ENCODE results near the gene SALL3. TPM values are rescaled to one million over a fixed set of nuclear protein-coding genes. Genes with fewer than 3 reads are reported as not detected.
A peak's percentile ranks its signal among the peaks of the same experiment; 100 is the strongest.

Gene SALL3
- total RNA-seq, 8 experiments from 2014 or later, result 0.05 to 9.2 (median 1.6) TPM; not detected in 1

DNA sequence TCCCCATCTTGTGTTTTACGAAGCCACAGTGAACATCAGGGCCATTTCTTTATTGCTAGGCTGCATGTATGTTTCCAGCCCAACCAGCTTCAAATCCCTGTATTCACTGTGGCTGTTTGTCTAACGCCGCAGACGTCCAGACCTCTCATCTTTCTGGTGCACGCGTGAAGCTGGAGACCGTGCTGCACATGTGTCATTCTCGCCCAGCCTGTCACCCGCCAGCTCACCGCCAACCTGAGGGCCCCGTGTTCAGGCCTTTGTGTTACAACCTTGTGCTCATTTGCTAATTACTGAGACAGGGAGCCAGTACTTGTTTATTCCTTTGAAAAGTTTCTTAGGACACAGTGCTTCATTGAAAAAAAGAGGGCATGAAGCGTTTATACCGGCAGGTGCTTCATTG, 21.4 kb downstream of the SALL3 start:
- in situ Hi-C loops (cut with MboI; ENCODE audit: low pct_unique_long_range_greater_than_20kb in 2 of 9, low sequenced_read_pairs in 9 of 9, unreplicated experiment in 9 of 9), result no loop called here
- no peaks in the 10 kb centered on the region for H3K4me1 ChIP-seq (replicated peaks in 1 of 2)
- no peak overlapping the region for H3K4me3 ChIP-seq
- H3K27ac ChIP-seq, result no peak overlapping the region
- peak in 1 of 8 experiments; percentile 22 for ATAC-seq (replicated peaks in 6 of 8)
- WGBS, 10 experiments, result 0 to 95% (median 82%) methylated on average over 1 to 13 of the region's 13 CpGs; no CpG with 5 or more reads in 2 of the 10 experiments

GRCh38 chr18:79005653-79006052, 26.0 kb downstream of the SALL3 start:
- 60 to 100% (median 96%) methylated on average over 1 to 16 of the region's 28 CpGs; no CpG with 5 or more reads in 5 of the 10 experiments for WGBS, 10 experiments
- H3K4me3 ChIP-seq, result no peak overlapping the region
- no peak overlapping the region for H3K27ac ChIP-seq
- peaks cover 0 to 4% of the 10 kb centered on the region in 2 donors for H3K4me1 ChIP-seq (replicated peaks in 1 of 2)
- in situ Hi-C loops (cut with MboI; ENCODE audit: low pct_unique_long_range_greater_than_20kb in 2 of 9, low sequenced_read_pairs in 9 of 9, unreplicated experiment in 9 of 9), result no loop called here
- no peak for ATAC-seq (replicated peaks in 6 of 8)

DNA sequence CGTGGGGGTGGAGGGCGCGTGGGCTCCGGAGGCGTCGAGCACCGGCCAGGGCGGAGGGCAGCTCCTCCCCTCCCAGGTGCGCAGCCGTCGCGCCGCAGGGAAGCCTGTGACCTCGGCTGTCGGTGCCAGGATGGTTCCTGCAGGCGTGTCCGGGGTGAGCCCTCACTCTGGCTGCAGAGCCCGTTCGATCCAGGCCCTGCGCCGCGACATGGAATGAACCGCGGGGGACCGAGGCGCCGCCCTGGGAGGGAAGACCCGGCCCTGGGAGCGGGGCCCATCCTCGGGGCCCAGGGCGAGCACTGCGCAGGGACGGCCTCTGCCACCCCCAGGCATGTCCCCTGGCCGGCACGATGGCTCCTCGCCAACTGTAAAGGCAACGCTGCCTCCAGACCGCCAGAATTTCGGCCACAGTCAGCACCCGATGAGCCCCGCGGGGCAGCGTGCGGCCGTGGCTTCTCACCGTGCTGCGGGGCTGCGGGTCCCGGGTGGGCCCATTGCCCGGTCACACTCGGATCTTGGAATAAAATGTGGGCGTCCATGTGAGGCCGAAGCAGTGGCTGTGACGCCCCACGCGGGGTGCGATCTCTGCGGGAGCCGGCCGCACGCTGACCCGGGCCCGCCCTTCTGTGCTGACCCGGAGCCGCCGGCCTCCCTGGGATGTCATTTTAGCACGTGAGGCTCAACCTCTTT, 26.6 kb downstream of the SALL3 start:
- no peak for ATAC-seq (replicated peaks in 6 of 8)
- H3K4me1 ChIP-seq (replicated peaks in 1 of 2), result peaks cover 0 to 4% of the 10 kb centered on the region in 2 donors
- in situ Hi-C loops (cut with MboI; ENCODE audit: low pct_unique_long_range_greater_than_20kb in 2 of 9, low sequenced_read_pairs in 9 of 9, unreplicated experiment in 9 of 9), result no loop called here
- WGBS, 10 experiments, result 80 to 100% (median 85%) methylated on average over 2 to 7 of the region's 67 CpGs; no CpG with 5 or more reads in 7 of the 10 experiments
- no peak overlapping the region for H3K4me3 ChIP-seq
- H3K27ac ChIP-seq, result no peak overlapping the region

DNA sequence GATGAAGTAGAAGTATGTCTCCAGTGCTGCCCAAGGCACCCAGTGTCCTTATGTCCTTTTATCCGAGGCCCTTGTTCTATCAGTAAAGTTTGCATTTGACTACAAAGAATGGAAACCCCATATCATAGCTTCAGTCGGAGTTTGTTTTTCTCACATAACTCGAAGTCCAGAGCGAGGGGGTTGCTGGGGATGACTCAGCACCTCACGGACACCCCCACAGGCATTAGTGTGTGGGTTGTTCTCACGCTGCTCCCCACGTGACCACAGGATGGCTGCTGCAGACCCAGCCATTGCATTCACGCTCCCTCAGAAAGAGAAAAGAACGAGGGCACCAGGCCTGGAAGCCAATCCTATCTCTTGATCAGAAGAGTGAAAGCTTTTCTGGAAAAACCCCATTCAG, 27.8 kb downstream of the SALL3 start:
- in situ Hi-C loops (cut with MboI; ENCODE audit: low pct_unique_long_range_greater_than_20kb in 2 of 9, low sequenced_read_pairs in 9 of 9, unreplicated experiment in 9 of 9), result no loop called here
- Histone ChIP-seq H3K4me3 (no peak overlapping the region), H3K27ac (no peak overlapping the region), H3K4me1 (replicated peaks in 1 of 2) (peaks cover 0 to 4% of the 10 kb centered on the region in 2 donors)
- ATAC-seq (replicated peaks in 6 of 8), result no peak
- 20 to 91% (median 75%) methylated on average over 2 to 8 of the region's 9 CpGs; no CpG with 5 or more reads in 2 of the 10 experiments for WGBS, 10 experiments

DNA sequence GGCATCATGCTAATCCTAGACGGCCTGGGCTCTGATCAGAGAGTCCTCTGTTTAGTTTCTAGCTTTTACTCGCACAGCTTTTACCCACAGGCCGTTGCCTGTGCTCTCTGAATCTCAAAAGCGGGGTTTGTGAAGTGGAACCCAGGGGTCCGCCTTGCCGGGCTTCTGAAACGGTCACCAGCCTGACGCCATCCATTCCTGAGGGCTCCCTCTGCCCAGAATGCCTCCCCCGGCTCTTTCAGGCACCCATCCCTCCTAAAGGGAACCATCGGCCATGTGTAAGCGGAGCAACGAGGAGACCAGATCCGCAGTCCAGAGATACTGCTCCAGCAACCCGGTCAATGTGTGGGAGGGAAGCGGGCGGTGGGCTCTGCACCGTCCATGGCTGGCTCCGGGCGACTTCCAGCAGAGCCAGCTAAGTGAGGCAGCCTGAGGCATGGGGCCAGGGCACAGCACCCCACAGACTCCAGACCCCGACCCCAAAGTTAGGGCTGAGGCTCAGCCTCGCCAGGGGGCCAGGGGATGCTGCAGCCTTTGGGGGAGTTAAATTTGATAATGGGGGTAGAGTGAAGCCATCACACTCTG, 28.8 kb downstream of the SALL3 start:
- WGBS, 10 experiments, result 64 to 100% (median 90%) methylated on average over 1 to 12 of the region's 21 CpGs; no CpG with 5 or more reads in 5 of the 10 experiments
- no peak for ATAC-seq (replicated peaks in 6 of 8)
- no peak overlapping the region for H3K27ac ChIP-seq
- peaks cover 0 to 4% of the 10 kb centered on the region in 2 donors for H3K4me1 ChIP-seq (replicated peaks in 1 of 2)
- no peak overlapping the region for H3K4me3 ChIP-seq
- in situ Hi-C loops (cut with MboI; ENCODE audit: low pct_unique_long_range_greater_than_20kb in 2 of 9, low sequenced_read_pairs in 9 of 9, unreplicated experiment in 9 of 9), result no loop called here

GRCh38 chr18:79010802-79011201, 31.2 kb downstream of the SALL3 start:
- in situ Hi-C loops (cut with MboI; ENCODE audit: low pct_unique_long_range_greater_than_20kb in 2 of 9, low sequenced_read_pairs in 9 of 9, unreplicated experiment in 9 of 9), result no loop called here
- no peak overlapping the region for H3K27ac ChIP-seq
- H3K4me3 ChIP-seq, result no peak overlapping the region
- no peak for ATAC-seq (replicated peaks in 6 of 8)
- whole genome bisulfite sequencing, 10 experiments, result 19 to 90% (median 83%) methylated on average over 2 to 8 of the region's 9 CpGs
- H3K4me1 ChIP-seq (replicated peaks in 1 of 2), result peaks cover 0 to 4% of the 10 kb centered on the region in 2 donors

DNA sequence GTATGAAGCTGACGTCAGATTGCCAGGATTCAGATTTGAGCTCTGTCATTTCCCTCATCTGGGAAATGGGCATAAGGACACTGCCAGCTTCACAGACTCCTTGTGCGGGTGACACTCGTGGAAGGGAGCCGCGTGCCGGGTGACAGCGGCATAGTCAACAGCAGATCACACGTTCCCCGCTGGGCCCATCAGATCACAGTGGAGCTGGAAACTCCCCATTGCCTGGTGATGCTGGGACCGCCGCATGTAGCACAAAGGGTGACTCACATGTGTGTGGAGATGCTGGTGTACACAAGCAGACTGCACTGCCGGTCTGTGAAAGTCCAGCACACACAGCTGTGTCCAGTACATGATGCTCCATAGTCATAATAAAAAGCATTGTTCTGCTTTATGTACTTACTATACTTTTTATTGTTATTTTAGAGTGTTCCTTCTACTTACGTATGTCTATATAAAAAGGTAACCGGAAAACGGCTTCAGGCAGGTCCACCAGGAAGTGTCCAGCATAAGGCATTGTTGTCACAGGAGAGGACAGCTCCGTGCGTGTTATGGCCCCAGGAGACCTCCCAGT, 31.8 kb downstream of the SALL3 start:
- H3K4me1 ChIP-seq (replicated peaks in 1 of 2), result peaks cover 0 to 4% of the 10 kb centered on the region in 2 donors
- no peak for ATAC-seq (replicated peaks in 6 of 8)
- WGBS, 10 experiments, result 22 to 100% (median 82%) methylated on average over 3 to 16 of the region's 17 CpGs; no CpG with 5 or more reads in 1 of the 10 experiments
- in situ Hi-C loops (cut with MboI; ENCODE audit: low pct_unique_long_range_greater_than_20kb in 2 of 9, low sequenced_read_pairs in 9 of 9, unreplicated experiment in 9 of 9), result no loop called here
- H3K27ac ChIP-seq, result no peak overlapping the region
- H3K4me3 ChIP-seq, result no peak overlapping the region

DNA sequence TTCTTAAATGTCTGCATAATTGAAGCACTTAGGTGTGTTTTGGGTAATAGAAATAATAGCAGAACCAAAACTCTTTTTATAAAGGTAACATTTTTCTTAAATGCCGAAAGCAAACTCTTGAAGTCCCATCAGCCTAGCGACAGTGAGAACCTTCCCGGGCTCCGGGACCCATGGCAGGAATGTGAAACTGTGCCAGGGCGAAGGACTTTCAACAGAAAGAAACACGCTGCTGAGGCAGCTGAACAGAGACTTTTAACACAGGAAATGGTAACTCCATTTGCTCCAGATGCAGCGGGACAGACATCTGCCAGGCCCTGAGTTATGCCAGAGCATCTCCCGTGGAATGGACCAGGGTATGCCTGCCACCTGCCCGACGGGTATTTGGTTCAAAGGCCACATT, 34.3 kb downstream of the SALL3 start:
- in situ Hi-C loops (cut with MboI; ENCODE audit: low pct_unique_long_range_greater_than_20kb in 2 of 9, low sequenced_read_pairs in 9 of 9, unreplicated experiment in 9 of 9), result no loop called here
- H3K4me3 ChIP-seq, result no peak overlapping the region

DNA sequence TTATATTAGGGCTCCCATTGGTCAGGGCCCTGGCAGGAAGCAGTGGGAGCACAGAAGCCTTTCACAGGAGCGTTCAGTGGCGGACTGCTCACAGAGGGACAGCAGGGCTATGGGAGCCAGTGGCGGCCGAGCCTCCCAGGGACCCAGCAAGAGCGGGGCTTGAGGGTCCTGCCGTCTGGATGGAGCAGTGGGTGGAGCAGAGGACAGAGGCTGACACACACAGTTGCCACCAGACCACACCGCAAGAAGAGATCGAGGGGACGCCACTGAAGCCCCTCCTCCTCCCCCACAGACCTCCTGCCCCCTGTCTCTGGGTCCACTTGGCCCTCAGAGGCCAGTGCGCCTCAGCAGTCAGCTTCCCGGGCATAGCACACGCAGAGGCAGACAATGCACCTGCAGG, 39.3 kb downstream of the SALL3 start:
- ATAC-seq (replicated peaks in 6 of 8), result no peak

More for the DNA sequence above, 34.3 kb downstream of the SALL3 start:
- peaks cover 0 to 4% of the 10 kb centered on the region in 2 donors for H3K4me1 ChIP-seq (replicated peaks in 1 of 2)
- no peak overlapping the region for H3K27ac ChIP-seq
- WGBS, 10 experiments, result 7 to 97% (median 85%) methylated on average over 1 to 9 of the region's 10 CpGs; no CpG with 5 or more reads in 3 of the 10 experiments
- peak in 1 of 8 experiments; percentile 86 for ATAC-seq (replicated peaks in 6 of 8)

GRCh38 chr18:79019881-79020280, 40.3 kb downstream of the SALL3 start:
- no peak for ATAC-seq (replicated peaks in 6 of 8)
- Histone ChIP-seq H3K27ac (no peak overlapping the region), H3K4me3 (no peak overlapping the region), H3K4me1 (replicated peaks in 1 of 2) (no peaks in the 10 kb centered on the region)
- WGBS, 10 experiments, result 44 to 100% (median 61%) methylated on average over 1 to 7 of the region's 7 CpGs; no CpG with 5 or more reads in 4 of the 10 experiments
- in situ Hi-C loops (cut with MboI; ENCODE audit: low pct_unique_long_range_greater_than_20kb in 2 of 9, low sequenced_read_pairs in 9 of 9, unreplicated experiment in 9 of 9), result no loop called here

More for the DNA sequence above, 39.3 kb downstream of the SALL3 start:
- Histone ChIP-seq H3K27ac (no peak overlapping the region), H3K4me3 (no peak overlapping the region), H3K4me1 (replicated peaks in 1 of 2) (no peaks in the 10 kb centered on the region)
- WGBS, 10 experiments, result 75% methylated on average over 4 of the region's 12 CpGs; no CpG with 5 or more reads in 9 of the 10 experiments
- in situ Hi-C loops (cut with MboI; ENCODE audit: low pct_unique_long_range_greater_than_20kb in 2 of 9, low sequenced_read_pairs in 9 of 9, unreplicated experiment in 9 of 9), result no loop called here

- no peak overlapping the region for H3K27ac ChIP-seq
- H3K4me1 ChIP-seq (replicated peaks in 1 of 2), result no peaks in the 10 kb centered on the region
- in situ Hi-C loops (cut with MboI; ENCODE audit: low pct_unique_long_range_greater_than_20kb in 2 of 9, low sequenced_read_pairs in 9 of 9, unreplicated experiment in 9 of 9), result no loop called here
- no peak overlapping the region for H3K4me3 ChIP-seq
- 38 to 100% (median 98%) methylated on average over 1 to 9 of the region's 25 CpGs; no CpG with 5 or more reads in 5 of the 10 experiments for WGBS, 10 experiments
- ATAC-seq (replicated peaks in 6 of 8), result no peak
These were observed 43.0 kb downstream of the SALL3 start for GRCh38 chr18:79022603-79023002.

DNA sequence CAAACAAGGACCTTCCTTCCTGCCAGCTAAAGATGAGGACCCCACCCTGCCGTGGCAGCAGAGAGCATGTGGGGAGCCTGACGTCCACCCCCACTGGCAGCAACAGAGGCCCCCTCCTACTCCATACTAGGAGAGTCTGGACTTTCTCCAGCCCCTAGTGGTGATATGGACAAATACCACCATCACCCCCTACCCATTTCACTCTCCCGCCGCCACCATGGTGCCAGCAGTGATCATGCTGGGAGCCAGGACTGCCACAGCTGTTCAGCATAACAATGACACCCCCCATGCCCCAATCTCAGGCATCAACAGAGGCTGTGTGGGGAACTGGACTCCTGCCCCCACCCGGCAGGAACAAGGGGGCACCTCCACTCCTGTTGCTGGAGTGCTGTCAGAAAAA, 46.9 kb downstream of the SALL3 start:
- Histone ChIP-seq H3K4me1 (replicated peaks in 1 of 2) (no peaks in the 10 kb centered on the region), H3K27ac (no peak overlapping the region), H3K4me3 (no peak overlapping the region)
- in situ Hi-C loops (cut with MboI; ENCODE audit: low pct_unique_long_range_greater_than_20kb in 2 of 9, low sequenced_read_pairs in 9 of 9, unreplicated experiment in 9 of 9), result no loop called here
- no peak for ATAC-seq (replicated peaks in 6 of 8)
- 20 to 90% (median 80%) methylated on average over 1 to 2 of the region's 5 CpGs; no CpG with 5 or more reads in 7 of the 10 experiments for WGBS, 10 experiments

DNA sequence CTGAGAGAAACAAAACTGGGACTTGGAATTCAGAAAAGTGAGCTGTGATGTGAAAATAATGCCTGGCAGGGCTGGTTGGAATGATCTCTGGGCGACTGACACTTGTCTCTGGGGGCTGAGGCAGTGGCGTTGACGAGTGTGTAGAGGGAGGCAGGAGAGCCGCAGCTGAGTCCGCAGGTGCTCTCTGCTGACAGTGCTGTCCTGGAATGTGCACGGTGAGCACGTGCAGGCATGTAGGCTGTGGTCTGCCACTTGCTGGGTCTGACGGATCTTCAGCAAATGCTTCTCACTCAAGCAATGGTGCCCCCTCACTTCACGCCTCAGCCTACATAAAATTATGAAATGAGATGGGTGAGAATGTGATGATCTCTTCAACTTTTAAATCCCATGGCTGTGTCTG, 51.1 kb downstream of the SALL3 start:
- WGBS, 10 experiments, result 0 to 100% (median 82%) methylated on average over 1 to 9 of the region's 9 CpGs; no CpG with 5 or more reads in 2 of the 10 experiments
- no peak overlapping the region for H3K27ac ChIP-seq
- no peak overlapping the region for H3K4me3 ChIP-seq
- ATAC-seq (replicated peaks in 6 of 8), result no peak
- in situ Hi-C loops (cut with MboI; ENCODE audit: low pct_unique_long_range_greater_than_20kb in 2 of 9, low sequenced_read_pairs in 9 of 9, unreplicated experiment in 9 of 9), result no loop called here
- no peaks in the 10 kb centered on the region for H3K4me1 ChIP-seq (replicated peaks in 1 of 2)
